HG02852 (cell line): ENCODE data around the gene CLEC9A.

Experiments
- ATAC-seq: cut with Tn5 transposase; IDR thresholded peaks from one replicate; pipeline ENCODE4 v1.9.1; 2021; ENCODE audit warnings: mild to moderate bottlenecking, moderate library complexity; ENCODE audit not compliant: unreplicated experiment

CLEC9A gene

DNA sequence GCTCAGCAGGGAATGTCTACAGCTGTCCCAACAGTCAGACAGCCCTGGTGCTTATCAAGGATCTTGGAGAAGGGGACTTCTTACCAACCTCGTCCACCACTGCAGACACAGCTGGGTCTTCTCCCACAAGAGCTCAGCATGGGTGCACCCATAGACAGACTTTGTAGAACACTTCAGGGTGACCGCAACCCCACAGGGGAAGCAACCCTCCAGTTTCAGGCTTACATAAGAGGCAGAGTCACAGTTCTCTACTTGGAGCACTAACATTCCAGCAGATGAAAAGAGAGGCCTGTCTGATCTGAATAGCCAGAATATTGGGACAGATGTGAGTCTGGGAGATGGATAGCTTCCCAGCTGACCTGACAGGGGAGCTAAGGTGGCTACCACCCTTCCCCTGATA, 71.8 kb downstream of the CLEC9A start:
- no peak for ATAC-seq

DNA sequence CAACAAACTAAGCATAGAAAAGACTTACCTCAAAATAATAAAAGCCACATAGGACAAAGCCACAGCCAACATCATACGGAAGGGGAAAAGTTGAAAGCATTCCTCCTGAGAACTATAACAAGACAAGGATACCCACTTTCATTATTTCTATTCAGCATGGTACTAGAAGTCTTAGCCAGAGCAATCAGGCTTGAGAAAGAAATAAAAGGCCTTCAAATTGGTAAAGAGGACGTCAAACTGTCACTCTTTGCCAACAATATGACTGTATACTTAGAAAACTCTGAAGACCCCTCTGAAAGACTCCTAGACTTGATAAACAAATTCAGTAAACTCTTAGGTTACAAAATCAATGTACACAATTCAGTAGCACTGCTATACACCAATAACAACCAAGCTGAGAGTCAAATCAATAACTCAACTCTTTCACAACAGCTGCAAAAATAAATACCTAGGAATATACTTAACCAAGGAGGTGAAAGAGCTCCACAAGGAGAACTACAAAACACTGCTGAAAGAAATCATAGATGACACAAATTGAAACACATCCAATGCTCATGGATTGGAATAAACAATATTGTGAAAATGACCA, 79.9 kb downstream of the CLEC9A start:
- ATAC-seq = no peak

DNA sequence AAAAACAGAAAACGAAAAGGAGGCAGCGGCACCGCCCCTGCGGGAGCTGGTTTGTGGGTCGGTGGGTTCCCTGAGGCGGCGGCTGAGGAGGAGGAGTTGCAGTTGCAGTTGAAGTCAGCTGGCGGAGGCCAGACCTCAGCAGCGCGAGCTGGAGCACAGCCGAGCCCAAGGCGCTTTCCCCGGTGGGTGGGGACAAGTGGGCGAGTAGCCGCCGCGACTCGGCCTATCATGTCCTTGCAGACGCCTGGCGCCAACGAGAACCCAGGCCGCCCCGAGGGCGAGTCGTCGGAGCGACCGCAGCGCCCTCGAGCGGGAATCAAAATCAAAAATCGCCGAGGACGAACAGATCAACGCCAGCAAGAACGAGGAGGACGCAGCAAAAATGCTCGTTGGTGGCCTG, 81.0 kb downstream of the CLEC9A start:
- no peak for ATAC-seq

DNA sequence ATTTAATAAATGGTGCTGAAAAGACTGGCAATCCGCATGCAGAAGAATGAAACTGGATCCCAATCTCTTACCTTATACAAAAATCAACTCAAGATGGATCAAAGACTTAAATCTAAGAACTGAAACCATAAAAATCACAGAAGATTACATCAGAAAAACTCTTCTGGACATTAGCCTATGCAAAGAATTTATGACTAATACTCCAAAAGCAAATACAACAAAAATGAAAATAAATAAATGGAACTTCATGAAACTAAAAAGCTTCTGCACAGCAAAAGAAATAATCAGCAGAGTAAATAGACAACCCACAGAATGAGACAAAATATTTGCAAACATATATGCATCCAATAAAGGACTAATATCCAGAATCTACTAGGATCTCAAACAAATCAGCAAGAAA, 82.6 kb downstream of the CLEC9A start:
- no peak for ATAC-seq

DNA sequence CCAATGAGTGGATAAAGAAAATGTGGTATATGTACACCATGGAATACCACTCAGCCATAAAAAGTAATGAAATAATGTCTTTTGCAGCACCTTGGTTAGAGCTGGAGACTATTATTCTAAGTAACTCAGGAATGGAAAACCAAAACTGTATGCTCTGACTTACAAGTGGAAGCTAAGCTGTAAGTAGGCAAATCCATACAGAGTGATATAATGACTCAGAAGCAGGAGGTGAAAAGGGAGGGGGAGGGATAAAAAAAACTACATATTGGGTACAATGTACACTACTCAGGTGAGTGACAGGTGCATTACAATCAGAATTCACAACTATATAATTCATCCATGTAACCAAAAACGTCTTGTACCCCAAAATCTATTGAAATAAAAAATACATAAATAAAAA, 83.4 kb downstream of the CLEC9A start:
- no peak for ATAC-seq

DNA sequence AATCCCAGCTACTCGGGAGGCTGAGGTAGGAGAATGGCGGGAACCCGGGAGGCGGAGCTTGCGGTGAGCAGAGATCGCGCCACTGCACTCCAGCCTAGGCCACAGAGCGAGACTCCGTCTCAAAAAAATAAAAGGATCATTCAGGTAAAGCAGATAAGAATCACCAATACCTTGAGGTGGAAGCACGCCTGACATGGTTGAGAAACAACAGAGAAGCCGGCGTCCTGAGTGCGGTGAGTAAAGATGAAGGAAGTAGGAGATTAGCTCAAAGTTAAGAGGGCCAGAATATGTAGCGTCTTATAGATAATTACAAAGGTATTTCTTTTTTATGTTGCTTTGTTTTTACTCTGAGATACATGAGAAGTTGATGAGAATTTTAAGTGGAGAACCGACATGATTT, 84.8 kb downstream of the CLEC9A start:
- no peak for ATAC-seq
